ENCODE results near the gene CDH7.

CDH7 gene

DNA sequence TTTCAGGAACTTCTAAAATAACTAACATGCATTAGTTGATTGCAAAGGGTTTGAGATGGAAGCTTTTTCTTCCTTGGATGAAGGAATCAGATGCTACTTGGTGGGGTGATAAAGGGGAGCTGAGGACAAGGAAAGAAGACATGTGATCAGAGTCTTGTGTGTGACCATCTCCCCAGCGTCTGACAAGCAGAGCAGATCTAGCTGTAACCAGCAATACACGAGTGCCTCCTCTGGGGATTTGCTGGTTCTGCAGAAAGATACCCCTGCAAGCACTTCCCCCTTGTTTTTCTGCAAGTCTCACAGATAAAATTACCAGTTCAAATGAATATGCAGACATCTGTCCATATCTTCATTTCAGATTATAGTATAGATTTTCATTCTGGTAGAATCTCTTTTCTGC lies 2.7 kb downstream of the CDH7 start:
- H3K4me1 Mint-ChIP-seq (ENCODE audit: low read depth): no peaks in the 10 kb centered on the region
- H3K27me3 Mint-ChIP-seq: peaks cover 28% of the 10 kb centered on the region
- H3K9me3 Mint-ChIP-seq: no peaks in the 10 kb centered on the region
- H3K36me3 Mint-ChIP-seq (ENCODE audit: low read depth): no peaks in the 10 kb centered on the region
- H3K4me3 Mint-ChIP-seq: no peak overlapping the region
- no peak overlapping the region for H3K27ac Mint-ChIP-seq

DNA sequence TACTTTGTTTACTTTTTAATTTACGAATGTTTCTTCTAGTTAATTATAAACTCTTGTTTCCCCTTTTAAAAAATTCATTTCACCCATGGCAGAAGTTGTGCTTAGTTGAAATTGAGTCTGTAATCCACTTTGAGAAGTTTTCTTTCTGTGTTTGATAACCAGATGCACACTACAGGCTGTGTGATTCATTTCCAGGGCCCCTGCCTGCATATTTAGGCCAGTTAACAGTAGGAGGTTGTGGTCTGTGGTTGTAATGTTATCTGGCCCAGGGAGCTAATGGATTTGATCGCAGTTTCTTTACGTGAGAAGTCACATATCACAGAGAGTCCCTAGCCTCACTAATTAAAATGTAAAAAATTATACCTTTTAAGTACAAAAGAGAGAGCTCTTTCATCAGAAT lies 3.3 kb downstream of the CDH7 start:
- no peak overlapping the region for H3K4me3 Mint-ChIP-seq
- peaks cover 22% of the 10 kb centered on the region for H3K27me3 Mint-ChIP-seq
- H3K27ac Mint-ChIP-seq: no peak overlapping the region
- H3K4me1 Mint-ChIP-seq (ENCODE audit: low read depth): no peaks in the 10 kb centered on the region
- H3K36me3 Mint-ChIP-seq (ENCODE audit: low read depth): no peaks in the 10 kb centered on the region
- peaks cover 3% of the 10 kb centered on the region for H3K9me3 Mint-ChIP-seq

DNA sequence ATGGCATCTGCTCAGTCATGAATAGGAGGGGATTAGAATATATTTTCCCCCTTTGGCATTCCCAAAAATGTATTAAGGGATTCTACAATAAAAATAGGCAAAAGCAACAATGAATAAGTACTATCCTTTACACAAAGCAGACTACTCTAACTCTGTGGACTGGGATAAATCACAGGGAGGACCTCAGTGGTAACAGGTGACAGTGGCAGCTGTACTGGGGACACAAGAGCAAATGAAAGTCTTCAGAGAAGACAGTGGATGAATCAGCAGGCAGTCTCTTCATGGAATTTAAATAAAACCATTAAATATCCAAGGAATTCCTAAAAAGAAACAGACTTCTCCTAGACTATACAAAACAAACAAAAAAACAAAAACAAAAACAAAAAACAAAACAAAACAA lies 4.8 kb downstream of the CDH7 start:
- Mint-ChIP-seq H3K36me3 (ENCODE audit: low read depth) (no peaks in the 10 kb centered on the region), H3K9me3 (peaks cover 3% of the 10 kb centered on the region), H3K27ac (no peak overlapping the region), H3K27me3 (peaks cover 10% of the 10 kb centered on the region), H3K4me3 (no peak overlapping the region), H3K4me1 (ENCODE audit: low read depth) (no peaks in the 10 kb centered on the region)

DNA sequence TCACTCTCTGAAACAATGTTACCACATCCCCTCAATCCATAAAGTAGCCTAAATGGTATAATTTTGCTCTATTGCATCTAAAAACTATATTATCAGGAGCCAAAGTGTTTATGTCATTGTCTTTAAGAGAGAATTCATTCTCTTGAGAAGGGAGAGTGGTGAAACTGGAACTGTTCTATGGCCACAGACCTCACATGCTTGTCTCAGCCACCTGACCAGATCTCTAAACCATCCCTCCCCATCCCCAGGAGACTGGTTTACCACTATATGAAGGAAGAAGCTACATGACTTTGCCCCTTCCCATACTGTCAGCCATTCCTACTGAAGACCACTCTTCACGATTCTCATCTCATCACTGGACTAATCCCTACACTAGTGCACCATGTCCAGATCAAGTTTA lies 9.6 kb downstream of the CDH7 start:
- Mint-ChIP-seq H3K36me3 (ENCODE audit: low read depth) (no peaks in the 10 kb centered on the region), H3K4me3 (no peak overlapping the region), H3K9me3 (peaks cover 3% of the 10 kb centered on the region), H3K4me1 (ENCODE audit: low read depth) (no peaks in the 10 kb centered on the region), H3K27ac (no peak overlapping the region), H3K27me3 (no peaks in the 10 kb centered on the region)

DNA sequence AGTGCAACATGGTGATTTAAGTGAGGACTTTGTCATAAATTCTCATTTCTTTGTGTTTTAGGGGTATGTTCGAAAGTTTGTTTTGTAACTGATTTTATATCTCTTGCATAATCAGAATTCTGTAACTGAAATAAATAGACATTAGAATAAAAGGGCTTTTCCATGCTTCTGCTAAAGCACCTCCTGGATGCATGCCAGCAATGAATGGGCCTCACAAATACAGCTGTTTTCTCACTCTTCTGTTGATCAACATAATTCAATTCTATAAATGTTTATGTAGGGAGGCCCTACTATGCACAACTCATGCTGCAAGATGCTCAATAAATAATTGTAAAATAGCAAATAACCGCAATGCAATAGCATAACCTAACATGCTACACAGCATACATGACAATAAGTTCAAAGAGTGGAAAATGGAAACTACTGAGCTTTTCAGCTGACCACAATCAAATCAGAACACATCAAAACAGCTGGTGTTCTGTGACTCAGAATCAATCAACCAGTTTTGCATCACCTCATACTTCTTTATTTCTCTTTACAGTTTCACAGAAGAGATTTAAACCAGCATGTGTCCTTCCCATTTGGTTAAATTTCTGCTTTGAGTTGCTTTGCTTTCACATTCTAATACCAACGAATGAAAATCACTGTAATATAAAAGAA lies 11.0 kb downstream of the CDH7 start:
- H3K36me3 Mint-ChIP-seq (ENCODE audit: low read depth): no peaks in the 10 kb centered on the region
- no peaks in the 10 kb centered on the region for H3K27me3 Mint-ChIP-seq
- H3K4me3 Mint-ChIP-seq: no peak overlapping the region
- no peaks in the 10 kb centered on the region for H3K4me1 Mint-ChIP-seq (ENCODE audit: low read depth)
- H3K9me3 Mint-ChIP-seq: peaks cover 3% of the 10 kb centered on the region
- no peak overlapping the region for H3K27ac Mint-ChIP-seq

DNA sequence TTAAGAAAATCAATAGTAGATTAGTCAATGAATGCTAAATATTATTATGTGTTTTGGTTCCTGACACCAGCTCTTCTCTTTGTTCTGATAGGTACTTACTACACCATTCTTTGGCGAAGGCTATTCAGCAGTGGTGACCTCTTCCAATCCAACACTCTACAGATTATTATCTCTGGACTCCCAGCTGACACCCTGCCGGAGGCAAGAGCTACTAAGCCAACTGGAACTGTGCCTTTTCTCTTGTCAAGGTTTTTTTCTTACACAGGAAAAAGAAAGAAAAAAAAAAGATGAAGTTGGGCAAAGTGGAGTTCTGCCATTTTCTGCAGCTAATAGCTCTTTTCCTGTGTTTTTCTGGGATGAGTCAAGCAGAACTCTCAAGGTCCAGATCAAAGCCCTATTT lies 11.7 kb downstream of the CDH7 start:
- Mint-ChIP-seq H3K36me3 (ENCODE audit: low read depth) (no peaks in the 10 kb centered on the region), H3K4me3 (no peak overlapping the region), H3K27me3 (no peaks in the 10 kb centered on the region), H3K4me1 (ENCODE audit: low read depth) (no peaks in the 10 kb centered on the region), H3K9me3 (peaks cover 7% of the 10 kb centered on the region), H3K27ac (no peak overlapping the region)

DNA sequence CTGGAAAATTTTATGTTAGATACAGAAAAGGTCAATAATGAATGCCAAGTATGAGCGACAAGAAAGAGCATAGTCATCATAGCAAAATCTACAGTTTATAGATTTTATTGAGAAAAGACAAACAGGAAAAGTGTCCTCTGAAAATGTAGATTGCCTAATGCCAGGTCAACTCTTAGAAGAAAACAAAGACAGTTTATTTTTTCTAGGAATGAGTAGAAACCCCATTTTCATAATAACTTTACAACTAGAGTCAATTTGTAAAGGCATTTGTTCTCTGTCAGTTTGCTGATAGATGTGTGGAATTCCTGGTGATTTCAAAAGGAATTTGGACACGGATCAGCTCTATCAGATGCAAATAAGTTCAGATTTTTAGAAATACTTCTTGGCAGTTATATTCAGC lies 16.6 kb downstream of the CDH7 start:
- Mint-ChIP-seq H3K4me1 (ENCODE audit: low read depth) (no peaks in the 10 kb centered on the region), H3K4me3 (no peak overlapping the region), H3K27ac (no peak overlapping the region), H3K36me3 (ENCODE audit: low read depth) (no peaks in the 10 kb centered on the region), H3K9me3 (peaks cover 7% of the 10 kb centered on the region), H3K27me3 (no peaks in the 10 kb centered on the region)

DNA sequence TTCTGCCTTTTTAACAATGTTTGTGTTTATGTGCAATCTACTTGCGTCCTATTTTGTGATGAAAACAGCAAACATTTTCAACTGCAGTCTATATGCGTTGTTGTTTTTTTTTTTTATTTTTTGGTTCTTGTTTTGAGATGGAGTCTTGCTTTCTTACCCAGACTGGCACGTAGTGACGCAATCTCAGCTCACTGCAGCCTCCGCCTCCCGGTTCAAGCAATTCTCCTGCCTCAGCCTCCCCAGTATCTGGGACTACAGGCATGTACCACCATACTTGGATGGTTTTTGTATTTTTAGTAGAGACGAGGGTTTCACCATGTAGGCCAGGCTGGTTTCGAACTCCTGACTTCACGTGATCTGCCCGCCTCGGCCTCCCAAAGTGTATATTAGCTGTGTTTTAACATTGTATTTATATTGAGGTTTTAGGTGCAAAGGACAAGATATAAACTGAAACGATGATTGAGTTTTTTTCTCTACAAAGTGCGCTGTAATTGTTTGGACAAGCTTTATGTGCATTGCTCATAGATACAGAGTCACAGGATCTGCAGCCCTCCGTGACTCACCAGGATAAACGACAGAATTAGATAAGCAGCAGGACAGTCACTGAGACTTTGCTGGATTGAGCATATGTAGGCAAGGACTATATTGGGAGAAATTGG lies 17.4 kb downstream of the CDH7 start:
- Mint-ChIP-seq H3K9me3 (peaks cover 7% of the 10 kb centered on the region), H3K36me3 (ENCODE audit: low read depth) (no peaks in the 10 kb centered on the region), H3K27ac (no peak overlapping the region), H3K4me1 (ENCODE audit: low read depth) (no peaks in the 10 kb centered on the region), H3K4me3 (no peak overlapping the region), H3K27me3 (no peaks in the 10 kb centered on the region)

DNA sequence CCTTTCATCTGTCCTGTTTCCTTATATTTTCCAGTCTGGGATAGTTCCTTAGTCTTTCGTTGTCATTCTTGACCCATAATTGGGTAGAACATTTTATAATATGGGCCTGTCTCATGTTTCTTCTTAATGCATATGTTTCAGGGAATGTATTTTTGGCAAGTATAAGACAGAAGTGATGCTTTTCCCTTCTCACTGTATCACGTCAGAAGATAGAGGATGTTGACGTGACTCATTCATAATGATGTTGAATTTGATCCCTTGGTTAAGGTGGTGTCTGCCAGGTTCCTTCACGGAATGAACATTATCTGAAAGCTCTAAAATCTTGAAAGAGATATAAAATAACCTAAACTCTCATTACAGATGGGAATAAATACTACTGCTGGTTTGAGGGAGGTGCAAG lies 18.8 kb downstream of the CDH7 start:
- H3K36me3 Mint-ChIP-seq (ENCODE audit: low read depth): no peaks in the 10 kb centered on the region
- no peaks in the 10 kb centered on the region for H3K27me3 Mint-ChIP-seq
- no peak overlapping the region for H3K4me3 Mint-ChIP-seq
- H3K27ac Mint-ChIP-seq: no peak overlapping the region
- peaks cover 7% of the 10 kb centered on the region for H3K9me3 Mint-ChIP-seq
- H3K4me1 Mint-ChIP-seq (ENCODE audit: low read depth): no peaks in the 10 kb centered on the region

DNA sequence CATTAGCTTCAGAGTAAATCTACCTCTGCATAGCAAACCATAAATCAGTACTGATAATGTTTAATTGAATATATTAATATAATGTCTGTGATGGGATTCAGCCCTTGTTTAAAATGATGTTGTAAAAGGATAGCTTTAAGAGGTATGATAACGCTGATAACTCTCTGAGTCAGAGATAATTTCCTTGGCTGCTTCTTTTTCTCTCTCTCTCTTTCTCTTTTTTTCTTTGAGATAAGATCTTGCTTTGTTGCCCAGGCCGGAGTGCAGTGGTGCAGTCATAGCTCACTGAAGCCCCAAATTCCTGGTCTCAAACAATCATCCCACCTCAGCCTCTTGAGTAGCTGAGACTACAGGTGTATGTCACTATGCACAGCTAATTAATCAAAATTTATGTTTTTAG lies 35.7 kb downstream of the CDH7 start:
- H3K27ac Mint-ChIP-seq: no peak overlapping the region
- no peaks in the 10 kb centered on the region for H3K4me1 Mint-ChIP-seq (ENCODE audit: low read depth)
- H3K27me3 Mint-ChIP-seq: no peaks in the 10 kb centered on the region
- peaks cover 5% of the 10 kb centered on the region for H3K9me3 Mint-ChIP-seq
- H3K36me3 Mint-ChIP-seq (ENCODE audit: low read depth): no peaks in the 10 kb centered on the region
- H3K4me3 Mint-ChIP-seq: no peak overlapping the region

DNA sequence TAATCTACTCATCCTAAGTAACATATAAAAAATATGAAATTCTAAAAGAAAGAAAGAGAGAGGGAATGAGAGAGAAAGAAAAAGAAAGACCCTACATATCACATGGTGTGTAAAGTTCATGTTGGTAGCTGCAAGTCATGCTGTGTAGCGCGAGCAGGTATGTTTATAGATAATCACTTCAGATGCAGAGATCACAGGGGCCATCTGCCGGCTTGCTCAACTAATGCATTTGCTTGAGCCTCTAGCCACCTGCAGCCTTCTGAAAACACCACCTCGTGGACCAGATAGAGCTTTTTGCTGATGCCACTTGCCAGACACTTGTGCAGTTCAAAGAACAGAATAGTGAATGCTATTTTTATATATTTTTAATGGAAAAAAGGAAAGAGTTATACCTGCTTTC lies 37.6 kb downstream of the CDH7 start:
- H3K4me1 Mint-ChIP-seq (ENCODE audit: low read depth): no peaks in the 10 kb centered on the region
- H3K36me3 Mint-ChIP-seq (ENCODE audit: low read depth): no peaks in the 10 kb centered on the region
- no peak overlapping the region for H3K27ac Mint-ChIP-seq
- no peaks in the 10 kb centered on the region for H3K27me3 Mint-ChIP-seq
- H3K4me3 Mint-ChIP-seq: no peak overlapping the region
- peaks cover 5% of the 10 kb centered on the region for H3K9me3 Mint-ChIP-seq

DNA sequence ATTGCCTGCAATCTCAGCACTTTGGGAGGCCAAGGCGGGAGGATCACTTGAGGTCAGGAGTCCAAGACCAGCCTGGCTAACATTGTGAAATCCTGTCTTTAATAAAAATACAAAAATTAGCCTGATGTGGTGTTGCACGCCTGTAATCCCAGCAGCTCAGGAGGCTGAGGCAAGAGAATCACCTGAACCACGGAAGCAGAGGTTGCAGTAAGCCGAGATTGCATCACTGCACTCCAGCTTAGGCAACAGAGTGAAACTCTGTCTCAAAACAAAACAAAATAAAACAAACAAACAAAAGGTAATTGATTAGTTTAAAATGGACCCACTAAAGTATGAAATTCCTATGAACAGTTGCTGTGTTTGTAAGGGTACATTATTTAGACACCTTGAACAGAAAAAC lies 39.8 kb downstream of the CDH7 start:
- H3K27ac Mint-ChIP-seq: no peak overlapping the region
- H3K27me3 Mint-ChIP-seq: no peaks in the 10 kb centered on the region
- H3K36me3 Mint-ChIP-seq (ENCODE audit: low read depth): no peaks in the 10 kb centered on the region
- no peaks in the 10 kb centered on the region for H3K4me1 Mint-ChIP-seq (ENCODE audit: low read depth)
- H3K4me3 Mint-ChIP-seq: no peak overlapping the region
- peaks cover 5% of the 10 kb centered on the region for H3K9me3 Mint-ChIP-seq

DNA sequence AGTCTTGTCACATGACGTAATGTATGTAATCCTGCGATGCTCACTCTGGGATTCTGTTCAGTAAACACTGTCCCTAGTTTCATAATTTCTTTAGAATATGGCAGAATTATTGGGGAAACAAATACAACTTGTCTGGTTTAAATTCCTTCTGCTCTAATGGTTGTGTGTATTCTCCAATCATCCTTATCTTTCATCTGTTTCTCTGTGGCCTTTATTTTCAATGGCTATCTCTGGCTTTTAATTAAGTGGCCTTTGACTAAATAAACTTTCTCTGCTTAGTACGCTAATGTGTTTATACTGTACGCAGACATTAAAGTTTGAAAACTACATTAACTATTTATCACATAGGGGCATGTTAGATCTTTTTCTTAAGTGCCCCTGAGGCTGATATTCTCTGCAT lies 40.9 kb downstream of the CDH7 start:
- H3K36me3 Mint-ChIP-seq (ENCODE audit: low read depth): no peaks in the 10 kb centered on the region
- no peaks in the 10 kb centered on the region for H3K4me1 Mint-ChIP-seq (ENCODE audit: low read depth)
- no peak overlapping the region for H3K4me3 Mint-ChIP-seq

DNA sequence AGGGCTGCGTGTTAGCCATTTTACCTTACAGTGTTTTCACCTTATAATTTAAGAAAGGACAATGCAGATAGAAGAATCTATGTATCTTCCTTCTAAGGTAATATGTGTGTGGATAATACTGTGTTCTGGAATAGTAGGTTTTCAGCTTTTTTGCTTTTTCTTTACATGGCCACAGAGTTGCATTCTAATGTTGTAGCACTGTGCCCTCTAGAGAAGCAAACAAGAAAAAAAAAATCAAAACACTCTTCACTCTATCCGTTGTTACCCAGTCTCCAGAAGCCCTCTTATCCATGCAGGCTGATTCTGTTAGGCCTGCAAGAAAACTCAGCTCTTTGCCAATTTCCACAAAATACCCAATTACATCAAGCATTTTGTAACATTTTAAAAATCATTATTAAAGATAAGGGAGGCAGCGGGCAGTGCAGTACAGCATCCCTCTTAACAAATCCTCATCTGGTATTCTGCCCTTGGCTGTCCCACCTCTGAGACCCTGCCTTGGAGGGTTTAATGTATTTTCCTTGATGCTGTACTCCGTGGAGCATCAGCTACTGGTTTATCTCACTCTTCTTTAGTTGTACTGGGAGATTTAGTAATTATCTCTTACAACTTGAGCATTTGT lies 41.8 kb downstream of the CDH7 start:
- H3K4me3 Mint-ChIP-seq: no peak overlapping the region
- no peaks in the 10 kb centered on the region for H3K36me3 Mint-ChIP-seq (ENCODE audit: low read depth)
- H3K4me1 Mint-ChIP-seq (ENCODE audit: low read depth): no peaks in the 10 kb centered on the region
- no peaks in the 10 kb centered on the region for H3K27me3 Mint-ChIP-seq
- peaks cover 5% of the 10 kb centered on the region for H3K9me3 Mint-ChIP-seq
- H3K27ac Mint-ChIP-seq: no peak overlapping the region

More for the DNA sequence above, 40.9 kb downstream of the CDH7 start:
- no peaks in the 10 kb centered on the region for H3K27me3 Mint-ChIP-seq
- peaks cover 5% of the 10 kb centered on the region for H3K9me3 Mint-ChIP-seq
- no peak overlapping the region for H3K27ac Mint-ChIP-seq

DNA sequence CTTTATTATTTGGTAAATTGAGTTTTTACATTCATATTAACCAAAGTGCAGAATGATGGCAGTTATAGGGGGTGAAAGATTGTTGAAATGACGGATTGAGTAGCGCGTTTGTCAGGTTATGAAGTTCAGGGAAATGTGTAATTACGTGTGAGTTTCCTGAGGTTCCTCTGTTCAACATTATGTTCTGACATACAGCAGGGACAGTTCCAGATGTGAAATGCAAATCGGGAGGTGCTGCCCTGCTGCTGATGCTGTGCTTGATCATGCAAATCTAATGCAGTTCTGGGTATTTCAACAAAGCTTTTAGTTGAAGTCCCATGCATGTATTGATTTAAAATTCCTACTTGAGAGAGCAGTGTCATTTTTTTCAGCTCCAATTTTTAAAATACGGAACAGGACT lies 57.9 kb downstream of the CDH7 start:
- Mint-ChIP-seq H3K36me3 (ENCODE audit: low read depth) (no peaks in the 10 kb centered on the region), H3K4me1 (ENCODE audit: low read depth) (no peaks in the 10 kb centered on the region), H3K4me3 (no peak overlapping the region), H3K9me3 (peaks cover 5% of the 10 kb centered on the region), H3K27me3 (no peaks in the 10 kb centered on the region), H3K27ac (no peak overlapping the region)

DNA sequence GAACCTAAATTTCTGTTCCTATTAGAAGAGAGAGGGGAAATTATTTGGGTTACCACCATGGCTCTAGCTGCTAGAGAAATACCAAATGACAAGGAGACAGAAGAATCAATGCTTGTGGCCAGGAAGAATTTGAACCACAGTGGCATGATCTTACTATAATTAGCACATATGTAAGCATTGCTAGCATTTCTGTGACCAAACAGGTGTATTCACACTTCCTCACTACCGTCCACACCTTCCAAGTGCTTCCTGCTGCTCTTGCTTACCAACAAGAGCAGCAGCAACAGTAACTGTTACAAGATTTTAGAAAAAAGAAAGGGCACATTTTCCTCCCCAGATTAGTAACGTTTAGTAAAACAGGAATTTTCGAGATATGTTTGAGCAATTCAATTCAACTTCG lies 60.5 kb downstream of the CDH7 start:
- Mint-ChIP-seq H3K4me3 (no peak overlapping the region), H3K36me3 (ENCODE audit: low read depth) (no peaks in the 10 kb centered on the region), H3K27ac (no peak overlapping the region), H3K9me3 (peaks cover 5% of the 10 kb centered on the region), H3K27me3 (no peaks in the 10 kb centered on the region), H3K4me1 (ENCODE audit: low read depth) (no peaks in the 10 kb centered on the region)

All from stimulated activated naive CD8-positive, alpha-beta T cell treated with anti-CD3 and anti-CD28 coated beads, Interleukin-15, Interleukin-2, amounts not matched to agents 100 ng/mL and 50 ng/mL, for 24 hours (primary cell).